Esophagus squamous epithelium (tissue), 5 donors: ENCODE results near the gene SLC6A1. TPM values are rescaled to one million over a fixed set of nuclear protein-coding genes. Genes with fewer than 3 reads are reported as not detected.

Experiments used
- DNase-seq: peaks from one replicate; lab custom pipeline; 2025; lab: John Stamatoyannopoulos, UW
- H3K27ac ChIP-seq, 4 donors: fragments of 200-600 bp; sonication (generic); one replicate each; pipeline ENCODE4 v1.5.1; 2016 to 2019; ENCODE audit warnings: mild to moderate bottlenecking in 1 of 4
- H3K27me3 ChIP-seq, 4 donors: fragments of 200-600 bp; sonication (generic); 1 replicate in 3 of 4; 2 replicates in 1 of 4; pipeline versions ENCODE4 v1.5.1 to v1.6.0; 2017 to 2021; ENCODE audit warnings: antibody characterized with exemption in 1 of 4
- H3K36me3 ChIP-seq, 3 donors: fragments of 200-600 bp; sonication (generic); one replicate each; pipeline ENCODE4 v1.5.1; 2016 to 2019
- H3K4me1 ChIP-seq, 3 donors: fragments of 200-600 bp; sonication (generic); one replicate each; pipeline ENCODE4 v1.5.1; 2017 to 2019
- H3K4me3 ChIP-seq, 4 donors: fragments of 200-600 bp; sonication (generic); 1 replicate in 3 of 4; 2 replicates in 1 of 4; pipeline ENCODE4 v1.5.1; 2016 to 2019; ENCODE audit warnings: mild to moderate bottlenecking in 2 of 4, moderate library complexity in 1 of 4
- H3K9me3 ChIP-seq, 3 donors: fragments of 200-600 bp; sonication (generic); one replicate each; pipeline ENCODE4 v1.5.1; 2016 to 2019
- CTCF ChIP-seq, 6 experiments: fragments of 450-650 bp in 4 of 6; fragments of 200-600 bp in 2 of 6; sonication (generic) in 2 of 6; IDR thresholded peaks; one replicate each; pipeline ENCODE4 v1.5.1; 2016 to 2019; ENCODE audit warnings: antibody characterized with exemption in 6 of 6, mild to moderate bottlenecking in 4 of 6, moderate library complexity in 4 of 6
- POLR2A ChIP-seq, 4 donors: fragments of 450-650 bp; IDR thresholded peaks; one replicate each; pipeline ENCODE4 v1.6.1; 2017; ENCODE audit warnings: antibody characterized with exemption in 4 of 4, mild to moderate bottlenecking in 4 of 4, moderate library complexity in 3 of 4
- WGBS, 2 donors: methylation state at CpG; one replicate each; pipeline ENCODE4 v1.1.5; 2018; 5-methylcytosine and 5-hydroxymethylcytosine counted together
- intact Hi-C: fragments of 100-400 bp; cut with DNase I; formaldehyde crosslinking; loops from one replicate; pipeline ENCODE4 v1.15.0; 2022
- total RNA-seq, 4 donors: library from RNA; depleted of rRNA; stranded (reverse); fragments of >200 nt; gene quantifications; one replicate each; pipeline ENCODE4 v1.1.0, GENCODE V29; 2016
- donor health status: DM: yes; HTN: yes; CAD: no.

The SLC6A1 gene
- total RNA-seq, 4 donors from 2014 or later: 8.6 to 34.4 (median 22.3) TPM

- H3K27ac ChIP-seq: peak overlapping the region in 1 of 4 donors; percentile 32
- no peaks in the 10 kb centered on the region for H3K36me3 ChIP-seq
- 65 to 68% methylated on average over 3 of the region's 3 CpGs for WGBS, 2 donors
- H3K9me3 ChIP-seq: no peaks in the 10 kb centered on the region
- no peak overlapping the region for H3K4me3 ChIP-seq
- TF ChIP-seq POLR2A (IDR thresholded peaks at IDR 0.05) (no peak), CTCF (IDR thresholded peaks at IDR 0.05) (no peak)
- H3K4me1 ChIP-seq: peaks cover 19 to 91% (median 29%) of the 10 kb centered on the region in 3 donors
- H3K27me3 ChIP-seq: peaks cover 0 to 40% (median 0%) of the 10 kb centered on the region in 4 donors
- no peak for DNase-seq
- intact Hi-C loops: no loop called here
Observed at GRCh38 chr3:11001658-11002021, 9.1 kb downstream of the SLC6A1 start.

- Histone ChIP-seq H3K27me3 (peaks cover 0 to 33% (median 0%) of the 10 kb centered on the region in 4 donors), H3K27ac (peak overlapping the region in 1 of 4 donors; percentile 32), H3K4me3 (no peak overlapping the region), H3K4me1 (peaks cover 19 to 84% (median 29%) of the 10 kb centered on the region in 3 donors), H3K9me3 (no peaks in the 10 kb centered on the region), H3K36me3 (no peaks in the 10 kb centered on the region)
- TF ChIP-seq CTCF (IDR thresholded peaks at IDR 0.05) (no peak), POLR2A (IDR thresholded peaks at IDR 0.05) (no peak)
- no peak for DNase-seq
- intact Hi-C loops: no loop called here
- 30 to 41% methylated on average over 4 to 5 of the region's 5 CpGs for WGBS, 2 donors
Observed at GRCh38 chr3:11002371-11002807, 9.8 kb downstream of the SLC6A1 start.

- peaks cover 0 to 17% (median 0%) of the 10 kb centered on the region in 4 donors for H3K27me3 ChIP-seq
- no peak for DNase-seq
- H3K36me3 ChIP-seq: no peaks in the 10 kb centered on the region
- H3K4me1 ChIP-seq: peaks cover 13 to 80% (median 20%) of the 10 kb centered on the region in 3 donors
- H3K9me3 ChIP-seq: no peaks in the 10 kb centered on the region
- peak overlapping the region in 3 of 4 donors; percentile 72 to 85 (median 75) for H3K27ac ChIP-seq
- H3K4me3 ChIP-seq: no peak overlapping the region
- WGBS, 2 donors: 35 to 75% methylated on average over 8 of the region's 8 CpGs
- TF ChIP-seq CTCF (IDR thresholded peaks at IDR 0.05) (no peak), POLR2A (IDR thresholded peaks at IDR 0.05) (no peak)
- intact Hi-C loops: no loop called here
Observed at GRCh38 chr3:11004563-11004962, 12.0 kb downstream of the SLC6A1 start.

- peak overlapping the region; percentile 39 to 85 (median 74) for H3K27ac ChIP-seq
- no peak for DNase-seq
- intact Hi-C loops: no loop called here
- TF ChIP-seq POLR2A (IDR thresholded peaks at IDR 0.05) (peak in 1 of 4 donors; percentile 18), CTCF (IDR thresholded peaks at IDR 0.05) (no peak)
- H3K27me3 ChIP-seq: peaks cover 0 to 4% (median 0%) of the 10 kb centered on the region in 4 donors
- H3K4me3 ChIP-seq: no peak overlapping the region
- H3K4me1 ChIP-seq: peaks cover 20 to 87% (median 24%) of the 10 kb centered on the region in 3 donors
- H3K9me3 ChIP-seq: no peaks in the 10 kb centered on the region
- no peaks in the 10 kb centered on the region for H3K36me3 ChIP-seq
- WGBS, 2 donors: 27 to 28% methylated on average over 4 to 5 of the region's 6 CpGs
Observed at GRCh38 chr3:11005686-11006256, 13.2 kb downstream of the SLC6A1 start.
